Keratinocyte (primary cell): Measurements from ENCODE around the gene B4GALT3.

Experiments used
- EZH2 ChIP-seq: IDR thresholded peaks from one replicate; pipeline ENCODE4 v1.6.1; 2012; ENCODE audit warnings: inconsistent platforms, mild to moderate bottlenecking, low read length, moderate library complexity
- TF ChIP-seq, protein P1 (sequence below), 3 experiments: IDR thresholded peaks in 1 of 3; conservative IDR thresholded peaks in 1 of 3; optimal IDR thresholded peaks in 1 of 3; 2 replicates in 2 of 3; 3 replicates in 1 of 3; pipeline versions ENCODE3 to v1.5.1; 2011; ENCODE audit warnings: low read length in 3 of 3, mild to moderate bottlenecking in 3 of 3, moderate library complexity in 2 of 3, control low read depth in 1 of 3, inconsistent platforms in 1 of 3; ENCODE audit not compliant: insufficient read depth in 2 of 3; ENCODE audit errors: extremely low read depth in 1 of 3

DNA sequence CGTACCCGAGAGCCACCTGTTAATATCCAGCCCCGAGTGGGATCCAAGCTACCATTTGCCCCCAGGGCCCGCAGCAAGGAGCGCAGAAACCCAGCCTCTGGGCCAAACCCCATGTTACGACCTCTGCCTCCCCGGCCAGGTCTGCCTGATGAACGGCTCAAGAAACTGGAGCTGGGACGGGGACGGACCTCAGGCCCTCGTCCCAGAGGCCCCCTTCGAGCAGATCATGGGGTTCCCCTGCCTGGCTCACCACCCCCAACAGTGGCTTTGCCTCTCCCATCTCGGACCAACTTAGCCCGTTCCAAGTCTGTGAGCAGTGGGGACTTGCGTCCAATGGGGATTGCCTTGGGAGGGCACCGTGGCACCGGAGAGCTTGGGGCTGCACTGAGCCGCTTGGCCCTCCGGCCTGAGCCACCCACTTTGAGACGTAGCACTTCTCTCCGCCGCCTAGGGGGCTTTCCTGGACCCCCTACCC is 16.6 kb downstream of the B4GALT3 start:
- TF ChIP-seq EZH2, result no peak
- TF ChIP-seq, protein P1, sequence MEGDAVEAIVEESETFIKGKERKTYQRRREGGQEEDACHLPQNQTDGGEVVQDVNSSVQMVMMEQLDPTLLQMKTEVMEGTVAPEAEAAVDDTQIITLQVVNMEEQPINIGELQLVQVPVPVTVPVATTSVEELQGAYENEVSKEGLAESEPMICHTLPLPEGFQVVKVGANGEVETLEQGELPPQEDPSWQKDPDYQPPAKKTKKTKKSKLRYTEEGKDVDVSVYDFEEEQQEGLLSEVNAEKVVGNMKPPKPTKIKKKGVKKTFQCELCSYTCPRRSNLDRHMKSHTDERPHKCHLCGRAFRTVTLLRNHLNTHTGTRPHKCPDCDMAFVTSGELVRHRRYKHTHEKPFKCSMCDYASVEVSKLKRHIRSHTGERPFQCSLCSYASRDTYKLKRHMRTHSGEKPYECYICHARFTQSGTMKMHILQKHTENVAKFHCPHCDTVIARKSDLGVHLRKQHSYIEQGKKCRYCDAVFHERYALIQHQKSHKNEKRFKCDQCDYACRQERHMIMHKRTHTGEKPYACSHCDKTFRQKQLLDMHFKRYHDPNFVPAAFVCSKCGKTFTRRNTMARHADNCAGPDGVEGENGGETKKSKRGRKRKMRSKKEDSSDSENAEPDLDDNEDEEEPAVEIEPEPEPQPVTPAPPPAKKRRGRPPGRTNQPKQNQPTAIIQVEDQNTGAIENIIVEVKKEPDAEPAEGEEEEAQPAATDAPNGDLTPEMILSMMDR (optimal IDR thresholded peaks at IDR 0.05 in 1 of 3, IDR thresholded peaks at IDR 0.05 in 1 of 3, conservative IDR thresholded peaks at IDR 0.05 in 1 of 3; ENCODE audit: extremely low read depth in 1 of 3, insufficient read depth in 2 of 3, low read length in 3 of 3), result no peak
